GM19468 (cell line): ENCODE results near the gene CDC42EP3.

ENCODE experiments used
- ATAC-seq: cut with Tn5 transposase; IDR thresholded peaks from one replicate; pipeline ENCODE4 v1.9.1; 2021; ENCODE audit warnings: mild to moderate bottlenecking, moderate library complexity, moderate number of reproducible peaks; ENCODE audit not compliant: unreplicated experiment; ENCODE audit errors: extremely low read depth

CDC42EP3 gene

DNA sequence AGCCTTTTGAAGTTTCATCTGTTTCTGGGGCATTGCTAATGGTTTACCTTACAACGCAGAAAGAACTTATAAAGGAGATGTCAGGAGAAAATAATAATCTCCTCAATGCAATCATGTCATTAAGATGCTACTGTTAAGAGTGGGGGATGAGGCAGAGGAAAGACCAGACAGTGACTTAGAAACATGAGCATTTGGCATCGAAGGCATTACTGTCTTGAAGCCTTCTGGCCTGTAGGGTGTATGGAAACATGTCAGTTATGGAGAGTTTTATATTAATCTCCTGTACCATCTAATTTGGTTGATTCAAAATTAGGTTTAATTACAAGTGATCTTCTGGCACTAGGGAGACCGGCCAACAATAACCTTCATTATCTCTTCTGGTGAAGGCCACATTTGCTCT lies 32.5 kb downstream of the CDC42EP3 start:
- ATAC-seq = no peak

DNA sequence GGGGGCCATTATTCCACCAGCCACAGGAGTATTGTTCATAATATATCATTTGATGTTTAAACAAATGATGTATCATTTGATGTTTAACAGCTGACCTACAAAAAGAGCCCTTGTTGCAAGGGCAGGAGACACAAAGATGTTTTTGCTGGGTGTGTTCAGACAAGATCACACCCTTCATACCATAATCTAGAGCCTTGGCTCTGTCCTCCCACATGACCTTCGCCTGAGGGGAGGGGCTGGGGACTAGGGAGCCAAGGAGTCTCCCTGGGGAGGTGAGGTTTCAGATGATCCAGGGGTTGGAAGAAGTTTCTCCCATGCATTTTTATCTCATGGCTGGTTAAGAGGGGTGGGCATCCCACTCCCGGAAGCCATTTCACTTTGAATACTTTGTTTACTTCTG lies 33.5 kb downstream of the CDC42EP3 start:
- no peak for ATAC-seq

DNA sequence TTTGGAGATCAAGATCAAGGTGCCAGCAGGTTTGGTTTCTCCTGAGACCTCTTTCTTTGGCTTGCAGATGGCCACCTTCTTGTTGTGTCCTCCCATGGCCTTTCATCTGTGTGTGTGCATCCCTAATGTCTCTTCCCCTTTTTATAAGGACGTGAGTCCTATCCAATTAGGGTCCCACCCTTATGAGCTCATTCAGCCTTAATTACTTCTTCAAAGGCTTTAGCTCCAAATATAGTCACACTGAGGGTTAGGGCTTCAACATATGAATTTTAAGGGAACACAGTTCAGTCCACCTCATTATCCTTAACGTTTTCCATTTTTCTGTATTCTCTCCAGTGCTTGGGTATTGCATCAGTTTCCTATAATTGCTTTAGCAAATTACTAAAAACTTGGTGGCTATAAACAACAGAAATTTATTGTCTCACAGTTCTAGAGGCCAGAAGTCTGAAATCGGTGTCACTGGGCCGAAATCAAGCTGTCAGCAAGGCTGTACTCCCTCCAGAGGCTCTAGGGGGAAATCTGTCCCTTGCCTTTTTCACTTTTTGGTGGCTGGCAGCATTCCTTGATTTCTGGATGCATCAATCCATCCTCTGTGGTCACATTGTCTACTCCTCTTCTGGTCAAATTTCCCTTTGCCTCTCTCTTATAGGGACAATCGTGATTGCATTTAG lies 34.1 kb downstream of the CDC42EP3 start:
- no peak for ATAC-seq

DNA sequence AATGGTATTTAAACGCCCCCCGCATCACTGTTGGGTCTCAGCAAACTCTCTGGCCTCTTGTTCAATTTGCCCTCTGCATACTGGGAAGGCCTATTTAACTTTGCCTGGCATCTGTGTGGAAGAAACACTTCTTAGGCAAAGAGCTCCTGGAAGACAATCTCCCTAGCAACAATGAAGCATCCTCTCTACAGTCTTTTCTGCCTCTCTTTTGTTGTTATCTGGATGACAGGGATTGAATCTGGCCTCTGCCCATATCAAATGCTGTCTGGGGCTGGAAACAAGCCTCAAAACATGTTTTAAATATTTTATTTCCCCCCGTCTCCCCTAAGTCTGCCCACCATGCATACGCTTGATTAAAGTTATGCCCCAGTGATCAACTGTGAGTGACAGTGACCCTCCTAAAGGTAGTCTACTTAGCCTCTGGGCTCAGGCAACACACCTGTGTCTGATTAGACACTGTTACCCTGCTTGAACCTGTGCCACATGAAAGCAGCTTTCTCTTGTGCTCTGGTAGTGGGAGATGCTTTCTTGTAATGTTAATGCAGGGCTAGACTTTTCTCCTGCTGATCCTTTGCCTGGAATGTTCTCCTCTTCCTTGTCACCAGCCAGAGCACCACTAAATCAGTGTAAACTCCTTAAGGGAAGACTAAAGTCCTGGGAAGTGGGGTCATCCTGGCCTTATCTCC lies 34.9 kb downstream of the CDC42EP3 start:
- ATAC-seq = no peak

DNA sequence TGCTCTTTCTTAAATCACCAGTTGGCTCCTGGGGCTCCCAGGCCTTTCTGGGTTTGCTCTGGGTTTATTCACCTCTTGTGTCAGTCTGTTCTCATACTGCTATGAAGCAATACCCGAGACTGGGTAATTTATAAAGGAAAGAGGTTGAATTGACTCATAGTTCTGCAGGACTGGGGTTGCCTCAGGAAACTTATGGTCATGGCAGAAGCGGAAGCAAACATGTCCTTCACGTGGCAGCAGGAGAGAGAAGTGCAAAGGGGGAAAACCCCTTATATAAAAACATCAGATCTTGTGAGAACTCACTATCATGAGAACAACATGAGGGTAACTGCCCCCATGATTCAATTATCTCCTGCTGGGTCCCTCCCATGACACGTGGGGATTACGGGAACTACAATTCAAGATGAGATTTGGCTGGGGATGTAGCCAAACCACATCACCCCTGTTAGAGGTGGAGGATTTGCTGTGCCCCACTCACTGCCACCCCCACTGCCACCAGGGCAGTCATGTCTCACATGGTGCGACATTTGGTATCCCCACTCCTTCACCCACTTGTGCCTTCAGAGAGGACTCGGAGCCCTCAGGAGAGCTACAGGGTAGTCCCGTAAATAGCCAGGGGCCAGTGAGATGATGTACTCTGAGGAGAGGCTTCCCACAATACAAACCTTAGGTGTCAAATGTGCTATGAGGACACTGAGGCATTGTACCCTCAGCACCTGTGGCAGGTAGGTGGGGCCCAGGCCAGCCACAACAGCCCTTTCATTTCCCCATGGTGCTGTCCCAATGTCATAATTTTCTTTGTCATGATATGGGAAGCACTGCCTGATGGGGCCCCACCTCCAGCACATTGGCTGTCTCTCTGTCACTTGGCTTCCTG lies 35.7 kb downstream of the CDC42EP3 start:
- ATAC-seq = peak; percentile 79

DNA sequence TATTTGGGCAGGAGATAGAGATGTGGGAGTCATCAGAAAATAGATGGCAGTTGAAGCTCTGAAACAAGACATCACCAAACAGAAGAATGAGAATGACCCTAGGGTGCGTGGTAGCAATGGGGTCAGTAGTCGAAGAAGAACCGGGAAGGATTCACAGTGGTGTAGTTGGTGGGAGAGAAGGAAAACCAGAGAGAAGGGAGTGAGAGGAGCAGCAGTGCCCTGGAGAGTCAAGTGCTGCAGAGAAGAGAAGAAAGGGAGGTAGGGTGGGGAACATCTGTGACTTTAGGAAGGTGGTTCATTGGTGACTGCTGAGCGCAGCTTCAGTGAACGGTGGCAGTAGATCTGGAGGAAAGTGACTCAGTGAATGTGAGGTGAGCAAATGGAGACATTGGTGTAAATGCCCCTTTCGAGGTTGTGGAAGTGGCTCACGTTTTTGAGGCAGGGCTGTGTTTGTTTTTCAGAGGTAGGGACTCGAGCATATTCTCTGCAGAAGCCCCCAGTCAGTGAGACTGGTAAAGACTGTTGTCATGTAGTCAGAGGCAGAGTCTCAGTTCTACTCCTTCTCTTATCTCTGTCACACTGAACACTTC lies 36.4 kb downstream of the CDC42EP3 start:
- ATAC-seq = no peak

DNA sequence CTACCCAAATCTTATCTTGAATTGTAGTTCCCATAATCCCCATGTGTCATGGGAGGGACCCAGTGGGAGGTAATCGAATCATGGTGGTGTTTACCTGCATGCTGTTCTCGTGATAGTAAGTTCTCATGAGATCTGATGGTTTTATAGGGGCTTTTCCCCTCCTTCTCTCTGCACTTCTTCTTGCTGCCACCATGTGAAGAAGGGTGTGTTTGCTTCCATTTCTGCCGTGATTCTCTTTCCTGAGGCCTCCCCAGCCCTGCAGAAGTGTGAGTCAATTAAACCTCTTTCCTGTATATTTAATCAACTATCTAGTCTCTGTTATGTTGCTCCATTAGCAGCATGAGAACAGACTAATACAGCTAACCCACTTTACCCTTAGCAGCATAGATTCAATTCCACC lies 37.6 kb downstream of the CDC42EP3 start:
- ATAC-seq = no peak

DNA sequence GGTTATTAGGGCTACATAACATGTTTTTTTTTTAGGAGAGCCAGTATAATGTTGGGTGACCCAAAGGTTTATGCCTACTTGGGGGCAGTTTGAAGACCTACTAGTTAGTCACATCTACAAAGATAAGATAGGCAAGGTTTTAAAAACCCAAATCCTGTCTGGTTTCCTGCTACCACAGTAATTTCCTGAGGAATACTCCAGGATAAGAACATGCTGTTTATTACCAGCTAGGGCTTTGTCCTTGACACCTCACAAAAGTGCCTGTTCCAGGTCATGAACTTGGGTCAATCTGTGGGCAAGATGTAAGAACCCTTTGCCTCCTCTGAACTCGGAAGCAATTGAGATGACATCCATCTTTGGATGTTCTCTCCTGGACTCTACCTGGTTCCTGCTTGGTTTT lies 38.2 kb downstream of the CDC42EP3 start:
- ATAC-seq = no peak

DNA sequence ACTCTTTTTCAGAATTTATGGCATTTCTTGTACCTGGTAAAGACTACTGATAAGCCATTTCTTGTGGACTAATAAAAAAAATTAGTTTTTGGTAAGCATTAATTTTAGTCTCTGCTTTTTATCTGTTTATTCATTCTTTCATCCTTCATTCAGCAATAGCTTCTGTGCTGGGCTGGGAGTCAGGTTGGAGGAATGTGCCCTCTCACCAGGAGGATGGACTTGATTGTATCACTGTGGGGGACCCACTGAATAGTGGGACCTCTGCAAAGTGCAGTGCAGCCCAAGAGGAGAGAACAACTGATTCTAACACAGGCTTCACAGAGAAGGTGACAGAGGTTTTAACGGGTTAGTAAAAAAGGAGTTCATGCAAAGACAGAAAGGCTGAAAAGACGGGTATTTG lies 39.1 kb downstream of the CDC42EP3 start:
- no peak for ATAC-seq

DNA sequence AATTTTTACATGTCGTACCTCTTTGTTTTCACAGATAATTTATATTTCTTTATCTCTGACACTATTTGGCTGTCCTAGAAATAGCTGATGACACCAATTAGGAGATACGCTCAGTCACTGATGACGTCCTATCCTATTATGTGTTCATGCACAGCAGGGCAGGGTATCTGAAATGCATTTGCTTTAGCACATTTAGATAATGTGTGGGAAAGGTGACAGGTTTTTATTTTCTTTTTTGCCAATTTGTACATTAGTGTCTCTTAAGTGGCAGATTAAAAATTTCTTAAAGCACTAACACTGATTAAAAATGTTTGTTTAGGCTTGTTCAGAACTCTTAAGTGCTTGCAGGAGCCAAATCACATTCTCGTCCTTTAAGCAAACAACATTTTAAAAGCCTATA lies 39.7 kb downstream of the CDC42EP3 start:
- ATAC-seq = no peak

DNA sequence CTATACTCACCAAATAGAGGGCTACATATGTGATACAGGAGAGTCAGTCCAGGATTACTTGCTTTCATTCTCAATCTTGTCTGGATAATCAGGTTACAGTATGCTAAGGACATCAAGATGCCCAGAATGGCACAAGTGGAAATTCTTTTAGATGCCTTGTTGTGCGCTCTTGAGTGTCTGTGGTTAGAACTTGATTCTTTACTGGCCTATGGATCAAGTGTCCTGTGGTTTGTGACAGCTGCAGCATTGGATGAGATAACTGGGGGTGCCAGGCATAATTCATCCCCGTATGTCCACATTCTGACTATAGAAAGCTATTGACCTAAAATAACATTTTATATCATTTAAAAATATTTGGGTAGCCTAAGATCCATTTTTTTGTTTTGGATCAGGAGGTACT lies 40.1 kb downstream of the CDC42EP3 start:
- ATAC-seq = no peak

DNA sequence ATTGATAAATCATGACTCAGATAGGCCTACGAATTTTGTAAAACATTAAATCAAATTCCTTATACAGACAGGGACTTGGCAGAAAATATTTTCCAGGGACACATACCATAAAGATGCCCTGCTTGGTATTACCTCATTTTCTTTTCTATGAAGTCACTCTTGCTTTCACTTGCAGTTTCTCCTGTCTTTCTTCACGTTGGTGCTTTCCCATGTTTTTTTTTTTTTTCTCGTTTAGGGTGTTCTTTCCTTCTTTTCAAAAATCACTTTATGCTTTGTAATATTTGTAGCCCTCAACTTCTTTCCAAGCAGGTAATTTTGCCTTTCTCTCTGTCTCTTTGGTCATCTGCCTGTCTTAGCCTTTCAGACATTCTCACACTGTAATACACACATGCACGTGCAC lies 40.7 kb downstream of the CDC42EP3 start:
- no peak for ATAC-seq

DNA sequence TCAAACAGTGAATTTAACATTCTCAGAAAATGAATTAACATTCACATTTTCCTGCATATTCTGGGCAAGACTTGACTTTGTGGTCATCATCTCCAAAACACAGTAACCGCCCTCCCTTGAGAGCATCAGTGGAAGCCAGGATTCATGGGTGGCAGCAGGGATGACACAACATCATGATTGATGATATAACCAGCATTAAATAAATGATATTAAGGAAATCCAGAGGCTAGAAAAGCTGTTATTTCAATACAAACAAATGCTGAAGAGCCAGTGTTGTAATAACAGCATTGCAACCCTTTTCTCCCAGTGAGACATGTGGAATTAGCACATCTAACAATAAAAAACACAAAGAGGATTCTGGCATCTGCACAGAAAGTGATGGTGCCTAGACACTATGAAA lies 41.1 kb downstream of the CDC42EP3 start:
- ATAC-seq = no peak

DNA sequence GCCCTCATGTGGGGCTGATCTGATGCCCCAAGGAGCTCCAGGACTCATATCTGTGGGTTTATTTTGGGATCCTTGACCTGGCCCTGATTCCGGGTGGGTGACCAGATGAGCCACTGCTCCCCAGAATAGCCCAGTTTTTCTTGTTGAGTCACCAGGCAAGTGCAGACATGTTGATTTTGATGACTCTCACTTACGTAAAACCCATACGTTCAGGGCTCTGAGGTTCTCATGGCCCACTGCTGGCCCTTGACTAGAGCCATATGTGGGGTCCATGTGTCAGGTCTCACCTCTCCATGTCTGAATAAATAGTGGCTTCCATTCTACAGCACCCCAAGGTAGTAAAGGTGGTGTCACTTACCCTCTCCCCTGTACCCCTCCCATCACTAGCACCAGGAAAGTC lies 41.9 kb downstream of the CDC42EP3 start:
- ATAC-seq = no peak

DNA sequence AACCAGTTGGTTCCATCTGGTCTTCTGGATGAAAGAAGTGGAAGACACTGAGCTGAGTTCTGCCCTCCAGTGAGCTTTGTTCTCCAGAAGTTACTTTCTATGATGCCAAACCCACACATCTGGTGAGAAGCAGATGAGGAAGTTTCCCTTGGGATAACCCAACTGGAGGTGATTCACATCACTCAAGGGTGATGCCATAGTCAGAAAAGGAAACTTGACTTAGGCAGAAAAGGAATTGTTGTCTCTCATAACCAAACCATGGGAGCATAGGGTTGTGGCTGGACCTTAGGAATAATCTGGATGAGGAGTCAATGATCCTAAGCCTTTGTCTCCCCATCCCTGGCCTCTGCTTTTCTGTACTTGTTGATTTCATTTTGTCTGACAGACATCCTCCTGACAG lies 43.7 kb downstream of the CDC42EP3 start:
- no peak for ATAC-seq

DNA sequence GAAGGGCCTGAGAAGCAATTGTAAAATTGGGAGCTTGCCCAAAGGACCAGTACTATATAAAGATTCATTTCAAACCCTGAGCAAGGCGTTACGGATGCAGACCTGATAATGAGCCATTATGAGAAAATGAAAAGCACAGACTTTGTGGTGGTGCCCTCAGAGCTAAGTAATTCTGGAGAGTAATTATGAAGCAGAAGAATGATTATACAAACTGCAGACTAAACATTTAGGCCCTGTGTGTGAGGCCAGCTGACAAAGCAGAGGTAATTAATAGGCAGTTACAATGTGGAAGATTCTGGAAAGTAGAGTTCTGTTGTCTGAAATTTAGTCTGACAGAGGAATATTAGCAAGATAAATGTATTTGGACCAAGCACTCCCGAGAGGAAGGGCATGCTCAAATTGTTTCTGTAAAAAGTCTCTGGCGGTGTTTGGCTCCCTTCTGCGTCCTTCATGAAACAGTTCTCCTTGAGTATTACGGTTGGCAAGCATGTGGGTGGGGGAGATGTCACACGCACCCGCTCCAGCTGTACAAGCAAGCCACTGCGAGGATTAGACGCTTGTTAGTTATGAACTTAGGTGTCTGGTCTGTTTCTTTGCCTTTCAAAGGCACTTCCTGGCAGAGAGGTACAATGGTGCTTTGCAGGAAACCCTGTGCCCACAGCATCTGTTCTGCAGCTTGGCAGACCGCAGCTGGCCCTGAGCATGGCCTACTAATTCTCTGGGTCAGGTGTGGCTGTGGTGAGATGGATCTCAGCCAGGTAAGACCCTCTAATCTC lies 45.5 kb downstream of the CDC42EP3 start:
- ATAC-seq = peak; percentile 17

DNA sequence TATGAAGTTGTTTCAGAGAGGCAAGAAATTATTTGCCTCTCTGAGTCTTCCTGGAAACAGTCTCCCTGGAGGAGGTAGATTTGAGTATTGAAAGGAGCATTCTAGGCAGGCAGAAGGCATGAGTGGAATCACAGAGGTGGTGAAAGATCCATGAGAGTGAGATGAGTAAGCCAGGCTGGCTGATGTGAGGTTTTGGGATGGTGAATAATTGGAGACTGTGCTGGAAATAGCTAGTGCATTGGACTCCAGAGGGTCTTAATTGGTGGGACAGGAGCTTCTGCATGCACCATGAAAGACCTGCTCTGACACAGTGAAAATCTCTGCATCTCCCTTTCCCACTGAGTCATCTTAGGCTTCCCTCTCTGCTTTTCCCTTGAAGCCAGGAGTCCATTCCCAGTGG lies 46.3 kb downstream of the CDC42EP3 start:
- no peak for ATAC-seq

DNA sequence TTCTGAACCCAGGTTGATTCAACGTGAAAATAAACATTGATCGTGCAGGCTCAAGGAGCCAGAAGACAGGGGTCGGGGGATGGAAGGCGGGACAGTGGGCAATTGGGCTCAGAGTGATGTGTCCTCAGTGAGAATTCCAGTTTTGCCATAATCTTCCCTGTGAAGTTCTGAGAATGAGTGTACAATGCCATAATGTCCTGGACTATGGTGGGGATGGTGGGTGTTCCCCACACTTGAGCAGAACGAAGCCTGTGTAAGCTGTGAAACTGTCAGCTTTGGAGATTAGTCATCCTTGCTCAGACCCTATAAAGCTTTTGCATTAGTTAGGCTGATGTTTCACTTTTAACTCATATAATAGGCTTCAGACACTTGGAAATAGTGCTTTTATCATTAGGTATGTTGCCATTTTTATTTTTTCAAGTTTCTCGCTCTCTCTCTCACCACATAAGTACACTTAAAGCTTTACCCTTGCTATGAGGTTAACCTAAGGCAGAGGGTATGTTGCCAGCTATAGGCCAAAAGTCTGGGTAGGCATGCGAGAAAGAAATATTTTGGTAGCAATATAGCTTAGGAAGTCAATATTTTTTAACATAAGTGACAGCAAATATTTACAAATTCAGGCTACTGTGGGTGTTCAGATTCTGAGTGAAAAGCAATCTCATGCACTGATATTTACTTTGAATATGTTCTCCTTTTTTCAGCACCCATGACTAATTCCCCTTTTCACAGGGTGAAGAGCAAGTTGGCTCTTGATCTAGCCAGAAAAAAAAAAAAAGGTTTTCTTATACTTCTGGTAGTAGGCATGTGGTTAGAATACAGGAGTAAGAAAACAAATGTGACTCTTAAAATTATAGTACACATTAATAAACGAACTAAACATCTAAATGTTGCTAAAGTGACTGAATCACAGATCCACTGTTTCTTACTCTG lies 47.2 kb downstream of the CDC42EP3 start:
- ATAC-seq = peak; percentile 75

DNA sequence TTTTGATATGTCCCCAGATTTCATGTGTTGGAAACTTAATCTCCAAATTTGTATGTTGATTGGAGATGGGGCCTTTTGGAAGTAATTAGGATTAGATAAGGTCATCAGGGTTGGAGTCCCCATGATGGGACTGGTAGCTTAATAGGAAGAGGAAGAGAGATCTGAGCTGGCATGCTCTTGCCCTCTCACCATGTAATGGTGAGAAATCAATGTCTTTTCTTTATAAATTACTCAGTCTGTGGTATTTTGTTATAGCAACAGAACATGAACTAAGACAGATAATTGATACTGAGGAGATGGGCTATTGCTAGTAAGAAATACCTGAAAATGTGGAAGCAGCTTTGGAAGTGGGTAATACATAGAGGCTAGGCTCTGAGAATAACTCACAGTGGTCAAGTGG lies 48.0 kb downstream of the CDC42EP3 start:
- ATAC-seq = no peak
